HG03095 (cell line): ENCODE data around the gene SPATA32.

ENCODE experiments used
- ATAC-seq: cut with Tn5 transposase; IDR thresholded peaks from one replicate; pipeline ENCODE4 v1.9.1; 2021; ENCODE audit warnings: moderate library complexity; ENCODE audit not compliant: unreplicated experiment

The SPATA32 gene

GRCh38 chr17:45230410-45230786, 31.5 kb downstream of the SPATA32 start:
- ATAC-seq, result no peak

DNA sequence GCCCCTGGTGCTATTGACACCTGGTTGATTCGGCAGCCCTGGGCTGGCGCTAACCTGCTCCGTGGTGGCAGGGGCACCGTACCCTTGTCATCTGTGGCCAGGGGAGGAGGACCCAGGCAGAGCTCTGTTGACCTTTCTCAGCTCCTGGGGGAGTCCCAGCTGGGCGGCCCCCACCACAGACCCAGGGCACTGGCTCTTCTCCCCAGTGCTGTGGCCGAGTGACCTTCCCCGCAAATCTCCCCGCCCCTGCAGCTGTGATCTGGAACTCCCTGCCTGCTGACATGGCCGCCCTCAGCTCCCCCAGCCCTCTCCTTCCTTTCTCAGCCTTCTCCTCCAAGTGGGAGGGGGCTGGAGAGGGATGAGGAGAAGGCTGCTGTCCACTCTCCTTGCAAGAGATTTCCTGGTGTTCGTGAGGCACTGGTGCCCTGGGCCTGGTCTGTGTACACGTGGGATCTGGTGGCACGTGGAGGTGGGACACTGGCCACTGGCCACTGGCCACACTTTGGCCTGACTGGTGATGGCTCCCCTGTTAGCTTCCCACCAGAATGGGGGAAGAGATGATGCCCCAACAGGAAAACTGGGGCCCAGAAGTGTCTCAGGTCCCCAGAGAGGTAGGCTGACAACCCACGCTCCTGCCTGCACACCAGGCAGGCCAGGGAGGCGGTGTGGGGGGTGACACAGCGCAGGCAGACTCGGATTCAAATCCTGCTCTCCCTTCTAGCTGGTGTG, 32.0 kb downstream of the SPATA32 start:
- no peak for ATAC-seq

DNA sequence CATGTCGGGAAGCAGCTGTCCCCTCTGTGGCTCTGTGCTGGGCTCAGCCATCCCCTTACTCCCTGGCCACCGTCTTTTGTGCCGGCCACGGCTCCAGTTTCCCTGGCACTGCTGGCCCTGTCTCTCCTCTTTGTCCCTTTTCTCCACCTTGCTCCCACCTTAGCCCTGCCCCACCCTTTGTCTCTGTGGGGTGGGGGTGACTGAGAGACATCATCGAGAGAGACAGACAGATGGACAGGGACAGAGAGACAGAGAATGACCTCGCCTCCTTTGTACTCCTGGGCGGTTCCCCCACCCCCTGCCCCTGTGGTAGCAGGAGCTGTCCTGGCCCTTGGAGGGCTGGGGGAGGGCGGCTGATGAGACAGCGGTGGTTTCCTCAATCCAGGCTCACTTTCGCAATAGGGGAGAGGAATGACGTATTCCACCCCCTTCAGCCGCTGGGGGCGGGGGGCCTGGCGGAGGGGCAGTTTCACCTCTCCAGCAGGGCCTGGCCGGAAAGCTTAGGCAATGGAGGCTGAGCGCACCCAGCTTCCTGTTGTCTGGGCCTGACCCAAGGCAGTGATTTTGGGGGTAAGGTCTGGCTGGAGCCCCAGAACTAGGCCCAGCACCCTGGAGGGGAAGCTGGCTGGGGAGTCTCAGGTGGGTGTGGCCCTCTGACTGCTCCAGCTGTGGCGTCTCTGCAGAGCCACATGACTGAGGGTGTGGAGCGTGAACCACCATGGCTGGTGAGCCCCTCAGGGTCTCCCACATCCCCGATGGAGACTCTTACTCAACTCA, 32.9 kb downstream of the SPATA32 start:
- ATAC-seq, result peak; percentile 36

- no peak for ATAC-seq
Observed at GRCh38 chr17:45227926-45228762, 33.8 kb downstream of the SPATA32 start.

DNA sequence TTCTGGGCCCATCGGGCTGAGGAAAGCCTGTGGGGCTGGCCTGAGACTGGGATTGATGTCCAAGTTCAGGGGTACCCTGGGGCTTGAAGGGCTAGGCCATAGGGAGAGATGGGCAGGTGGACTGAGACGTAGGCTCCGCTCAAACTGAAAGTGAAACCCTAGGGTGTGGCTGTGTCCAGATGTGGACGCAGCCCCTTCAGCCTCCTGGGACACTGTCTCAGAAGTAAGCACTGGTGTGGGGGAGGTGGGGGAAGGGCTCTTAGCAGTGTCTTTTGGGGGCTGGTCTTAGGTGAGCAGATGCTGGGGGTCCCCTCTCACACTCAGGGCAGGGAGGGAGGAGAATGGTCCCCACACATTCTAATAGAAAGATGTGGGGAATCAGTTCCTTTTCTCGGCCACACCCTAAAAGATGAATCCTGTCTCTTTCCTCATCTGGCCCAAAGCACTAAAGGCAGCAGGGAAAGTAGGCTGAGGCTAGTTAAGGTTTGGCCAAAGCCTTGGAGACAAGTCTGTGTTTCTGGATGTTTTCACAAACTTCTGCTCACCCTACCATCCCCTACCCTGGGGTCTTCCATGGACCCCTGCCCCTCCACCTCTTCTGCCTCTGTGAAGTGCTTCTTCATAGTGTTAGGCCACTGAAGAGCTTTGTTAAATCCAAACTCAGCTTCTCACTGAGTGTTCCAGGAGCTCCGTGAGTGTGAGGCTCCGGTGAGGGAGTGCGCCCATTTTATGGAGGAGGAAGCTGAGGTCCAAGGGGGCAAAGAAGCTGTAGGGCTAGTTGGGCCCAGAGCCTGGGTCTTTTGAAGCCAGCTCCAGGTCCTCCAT, 34.6 kb downstream of the SPATA32 start:
- ATAC-seq, result no peak

GRCh38 chr17:45226576-45226975, 35.3 kb downstream of the SPATA32 start:
- ATAC-seq, result no peak

DNA sequence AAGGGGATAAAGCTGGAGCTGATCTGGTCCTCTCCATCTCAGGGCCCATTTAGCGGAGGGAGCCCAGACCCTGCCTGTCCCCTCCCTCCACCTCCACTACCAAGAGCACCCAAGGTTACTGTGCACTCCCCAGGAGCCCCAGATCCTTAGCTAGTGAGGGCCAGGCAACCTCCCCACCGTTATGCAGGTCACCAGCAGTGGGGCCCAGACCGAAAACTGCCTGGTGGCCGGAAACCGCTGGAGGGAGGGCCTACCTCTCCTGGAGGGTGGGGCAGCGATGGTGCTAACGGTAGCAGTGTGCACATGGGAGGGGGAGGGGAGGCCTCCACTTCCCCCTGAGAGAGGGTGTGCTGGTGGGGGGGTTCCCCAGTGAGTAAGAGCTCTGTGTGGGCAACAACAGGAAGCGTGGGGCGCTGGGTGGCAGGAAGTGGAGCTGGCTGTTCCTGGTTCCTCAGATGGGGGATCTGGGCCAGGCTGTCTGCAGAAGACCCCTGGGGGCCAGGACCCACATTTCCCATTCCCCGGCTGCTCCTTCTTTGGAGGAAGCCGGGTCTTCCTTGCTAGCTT, 35.8 kb downstream of the SPATA32 start:
- ATAC-seq, result peak; percentile 37

- ATAC-seq, result no peak
Observed at GRCh38 chr17:45225051-45225700, 36.7 kb downstream of the SPATA32 start.

- ATAC-seq, result no peak
Observed at GRCh38 chr17:45224671-45225050, 37.2 kb downstream of the SPATA32 start.

DNA sequence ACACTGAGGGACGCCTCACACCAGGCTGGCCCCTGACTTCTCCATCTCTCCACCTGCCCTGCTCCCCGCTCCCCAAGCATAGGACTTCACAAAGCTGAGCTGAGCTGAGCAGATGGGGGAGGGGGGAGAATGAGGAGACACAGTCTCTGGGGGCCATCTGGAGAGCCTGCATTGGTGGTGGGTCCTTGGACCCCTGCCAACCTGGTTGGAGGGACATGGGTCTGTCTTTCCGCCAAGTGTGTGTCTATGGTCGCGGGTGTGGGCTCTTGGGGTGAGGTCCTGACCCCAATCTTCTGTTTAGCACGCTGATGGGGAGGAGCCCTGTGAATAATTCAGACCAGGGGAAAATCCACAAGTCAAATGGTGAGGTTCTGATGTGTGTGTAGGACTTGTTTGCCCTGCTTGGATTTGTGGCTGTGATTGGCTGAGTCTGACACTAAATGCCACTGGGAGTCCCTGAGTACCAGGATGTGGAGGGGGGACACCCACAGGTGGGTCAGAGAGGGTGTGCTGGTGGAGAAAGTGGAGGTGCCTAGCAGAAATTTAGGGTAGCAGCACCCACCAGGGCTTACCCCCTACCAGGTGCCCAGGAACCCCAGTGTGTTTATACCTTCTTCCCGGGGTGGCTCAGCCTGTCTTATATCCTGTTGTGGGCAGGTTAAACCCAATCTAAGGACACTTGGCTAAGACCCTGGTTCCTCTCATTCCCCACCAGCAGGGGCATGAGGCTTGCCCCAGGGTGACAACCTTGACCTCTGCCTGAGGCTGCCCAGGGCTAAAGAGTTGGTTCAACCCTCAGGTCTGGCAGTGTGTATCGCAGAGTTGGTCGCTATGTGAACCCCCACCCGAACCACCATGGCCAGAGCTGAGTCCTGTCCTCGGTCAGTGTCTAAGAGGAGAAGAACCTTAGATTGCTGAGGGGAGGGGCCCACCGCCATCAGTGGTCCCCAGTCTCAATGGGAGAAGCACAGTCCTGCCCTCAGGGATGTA, 38.1 kb downstream of the SPATA32 start:
- ATAC-seq, result no peak

GRCh38 chr17:45222996-45223538, 38.8 kb downstream of the SPATA32 start:
- no peak for ATAC-seq

DNA sequence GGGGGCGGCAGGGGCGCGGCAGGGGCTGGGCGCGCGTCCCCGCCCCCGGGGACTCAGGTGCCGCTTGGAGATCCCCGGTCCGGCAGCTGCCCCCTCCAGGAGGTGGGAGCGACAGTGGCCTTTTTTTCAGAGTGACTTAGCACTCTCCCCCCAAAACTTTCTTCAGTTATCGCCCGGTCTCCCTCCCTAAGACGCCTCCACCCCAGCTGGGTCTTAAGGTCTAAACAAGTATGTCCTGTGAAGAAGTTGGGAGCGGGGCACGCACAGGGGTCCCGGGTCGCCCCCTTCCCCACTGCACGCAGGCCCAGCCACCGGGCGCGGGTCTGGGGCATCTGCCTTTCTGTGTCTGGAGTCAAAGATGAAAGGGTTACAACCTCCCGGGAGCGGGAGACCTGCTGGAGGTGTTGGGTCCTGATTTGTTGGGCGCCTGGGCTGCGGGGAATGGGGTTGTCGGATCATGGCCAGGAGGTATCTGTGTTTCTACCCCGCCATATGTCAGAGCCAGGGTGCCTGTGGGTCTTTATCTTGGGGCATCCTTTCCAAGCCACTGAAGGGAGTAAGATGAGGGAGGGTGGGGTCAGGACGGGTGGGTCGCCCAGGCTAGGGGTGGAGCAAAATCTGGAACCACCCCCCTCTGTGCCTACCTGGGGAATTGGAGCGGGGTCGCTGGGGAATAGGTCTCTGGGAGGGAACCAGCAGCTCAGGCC, 39.5 kb downstream of the SPATA32 start:
- no peak for ATAC-seq

- no peak for ATAC-seq
Observed at GRCh38 chr17:45222014-45222288, 39.9 kb downstream of the SPATA32 start.

GRCh38 chr17:45221081-45222013, 40.5 kb downstream of the SPATA32 start, which contains the start of gene FMNL1:
Gene FMNL1 (plus strand): TSS chr17:45221885. CDS start chr17:45222125, 240 bp downstream.
- ATAC-seq, result no peak

DNA sequence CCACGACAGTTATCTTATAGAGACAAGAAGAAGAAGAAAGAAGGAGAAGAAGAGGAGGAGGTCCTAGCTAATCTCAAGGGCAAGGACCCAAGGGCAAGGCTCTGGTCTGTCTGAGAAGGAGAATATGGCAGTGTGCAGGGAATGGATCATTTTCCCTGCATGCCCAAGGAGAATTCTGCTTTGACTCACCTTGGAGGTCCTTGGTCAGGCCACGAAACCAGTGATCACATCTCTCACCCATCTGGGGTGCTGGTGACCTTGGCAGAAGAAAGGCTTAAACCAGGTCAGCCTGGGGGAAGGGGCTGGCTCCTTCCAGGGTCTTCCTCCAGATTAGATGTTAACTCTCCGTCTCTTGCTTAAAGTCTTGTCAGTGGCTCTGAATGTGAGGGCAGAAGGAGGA, 41.8 kb downstream of the SPATA32 start:
- no peak for ATAC-seq

- no peak for ATAC-seq
Observed at GRCh38 chr17:45218895-45219661, 42.8 kb downstream of the SPATA32 start.
